HUES64 (cell line): ENCODE measurements around the gene OLFML1. TPM values are rescaled to one million over a fixed set of nuclear protein-coding genes. Genes with fewer than 3 reads are reported as not detected.

Experiments
- H3K27ac ChIP-seq: 2 replicates; pipeline ENCODE4 v1.7.0; 2013; ENCODE audit warnings: low read depth, low read length, inconsistent platforms
- H3K27me3 ChIP-seq: 2 replicates; pipeline ENCODE4 v1.6.1; 2013; ENCODE audit warnings: mild to moderate bottlenecking, low read length; ENCODE audit not compliant: insufficient read depth
- H3K36me3 ChIP-seq: 2 replicates; pipeline ENCODE4 v1.6.1; 2013; ENCODE audit warnings: mild to moderate bottlenecking, low read length; ENCODE audit not compliant: insufficient read depth
- H3K4me1 ChIP-seq: 2 replicates; pipeline ENCODE4 v1.6.1; 2013; ENCODE audit warnings: mild to moderate bottlenecking, low read length, moderate library complexity; ENCODE audit not compliant: insufficient read depth
- H3K4me3 ChIP-seq: 2 replicates; pipeline ENCODE4 v1.5.1; 2013; ENCODE audit warnings: mild to moderate bottlenecking, low read length, moderate library complexity
- H3K9ac ChIP-seq: 2 replicates; pipeline ENCODE4 v1.6.1; 2013; ENCODE audit warnings: mild to moderate bottlenecking, low read depth, low read length
- H3K9me3 ChIP-seq: 2 replicates; pipeline ENCODE4 v1.6.1; 2013; ENCODE audit warnings: low read depth, low read length; ENCODE audit not compliant: insufficient read depth
- WGBS: fragments of 150-250, 120-280 bp; methylation state at CpG from one replicate; pipeline ENCODE4 v1.1.7; 2013; ENCODE audit warnings: missing lambda C conversion rate; 5-methylcytosine and 5-hydroxymethylcytosine counted together
- polyA plus RNA-seq, 2 experiments: library from polyadenylated mRNA; stranded (reverse); fragments of 50-300 nt; gene quantifications; one replicate each; pipeline ENCODE4 v1.2.3, GENCODE V29; 2013

OLFML1 gene
- 0.20 TPM for polyA plus RNA-seq (2013, experiment 1 of 2)
- polyA plus RNA-seq (2013, experiment 2 of 2): 0.13 TPM

- Histone ChIP-seq H3K9me3 (no peaks in the 10 kb centered on the region), H3K4me3 (no peak within 1 kb of the TSS), H3K4me1 (peaks cover 11% of the 10 kb centered on the region), H3K27ac (no peak within 1 kb of the TSS), H3K36me3 (no peaks in the 10 kb centered on the region), H3K27me3 (no peaks in the 10 kb centered on the region), H3K9ac (no peak within 1 kb of the TSS)
- WGBS: 93% methylated on average over 14 of the region's 15 CpGs
These were observed at the start of gene OLFML1 for GRCh38 chr11:7485186-7486097. OLFML1 (plus strand) TSS chr11:7485506; CDS start chr11:7485876, 370 bp downstream.

GRCh38 chr11:7436146-7436545 is 49.2 kb upstream of the OLFML1 start:
- H3K36me3 ChIP-seq: no peaks in the 10 kb centered on the region
- H3K4me3 ChIP-seq: no peak overlapping the region
- no peak overlapping the region for H3K9ac ChIP-seq
- no peaks in the 10 kb centered on the region for H3K9me3 ChIP-seq
- H3K27me3 ChIP-seq: no peaks in the 10 kb centered on the region
- 0 out of 2 replicates have a peak, but pooled peaks cover 11% of the 10 kb centered on the region for H3K4me1 ChIP-seq
- no peak overlapping the region for H3K27ac ChIP-seq
- WGBS: 21% methylated on average over 1 of the region's 1 CpG

- Histone ChIP-seq H3K36me3 (no peaks in the 10 kb centered on the region), H3K9ac (no peak overlapping the region), H3K27ac (no peak overlapping the region), H3K4me3 (no peak overlapping the region), H3K9me3 (no peaks in the 10 kb centered on the region), H3K4me1 (0 out of 2 replicates have a peak, but pooled peaks cover 11% of the 10 kb centered on the region), H3K27me3 (no peaks in the 10 kb centered on the region)
- WGBS: 77% methylated on average over 5 of the region's 5 CpGs
These were observed 48.6 kb upstream of the OLFML1 start for GRCh38 chr11:7436657-7437056.

GRCh38 chr11:7437696-7438095 is 47.6 kb upstream of the OLFML1 start:
- no peaks in the 10 kb centered on the region for H3K36me3 ChIP-seq
- H3K9me3 ChIP-seq: no peaks in the 10 kb centered on the region
- H3K9ac ChIP-seq: no peak overlapping the region
- no peak overlapping the region for H3K27ac ChIP-seq
- 82% methylated on average over 3 of the region's 3 CpGs for WGBS
- no peak overlapping the region for H3K4me3 ChIP-seq
- H3K27me3 ChIP-seq: no peaks in the 10 kb centered on the region
- H3K4me1 ChIP-seq: 0 out of 2 replicates have a peak, but pooled peaks cover 11% of the 10 kb centered on the region

DNA sequence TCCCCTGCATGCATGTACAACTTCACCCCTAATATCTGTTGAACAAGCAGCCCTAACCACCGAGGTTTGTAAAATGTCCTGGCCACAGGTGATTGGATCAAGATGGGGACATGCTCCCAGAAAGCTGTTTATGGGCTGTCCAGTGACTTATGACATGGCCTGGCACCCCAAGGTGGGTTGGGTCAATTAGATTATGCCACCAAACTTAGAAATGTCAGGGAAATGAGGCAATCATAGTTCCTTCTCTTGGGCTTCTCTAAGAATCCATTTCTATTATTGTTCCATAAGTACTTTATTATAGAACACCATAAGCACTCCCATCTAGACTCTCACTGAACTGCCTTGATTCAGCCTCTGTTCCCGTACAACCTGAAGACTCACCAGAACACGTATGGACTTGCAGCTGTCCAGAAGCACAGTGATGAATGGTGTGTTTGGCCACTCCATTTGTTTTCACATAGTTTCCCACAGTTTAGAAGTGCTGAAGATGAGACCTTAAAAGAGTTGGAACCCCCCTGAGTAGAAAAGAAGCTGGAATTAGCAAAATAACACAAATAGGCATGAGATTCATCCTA is 45.5 kb upstream of the OLFML1 start:
- H3K36me3 ChIP-seq: no peaks in the 10 kb centered on the region
- 97% methylated on average over 3 of the region's 3 CpGs for WGBS
- H3K27me3 ChIP-seq: no peaks in the 10 kb centered on the region
- no peak overlapping the region for H3K9ac ChIP-seq
- H3K4me3 ChIP-seq: no peak overlapping the region
- H3K9me3 ChIP-seq: no peaks in the 10 kb centered on the region
- peaks cover 11% of the 10 kb centered on the region; the same call in 1 of the 2 replicates for H3K4me1 ChIP-seq
- H3K27ac ChIP-seq: no peak overlapping the region

GRCh38 chr11:7442588-7443215 is 42.6 kb upstream of the OLFML1 start:
- Histone ChIP-seq H3K36me3 (no peaks in the 10 kb centered on the region), H3K9me3 (no peaks in the 10 kb centered on the region), H3K4me1 (peaks cover 3% of the 10 kb centered on the region; the same call in 1 of the 2 replicates), H3K4me3 (no peak overlapping the region), H3K9ac (no peak overlapping the region), H3K27ac (no peak overlapping the region), H3K27me3 (no peaks in the 10 kb centered on the region)
- 34% methylated on average over 6 of the region's 6 CpGs for WGBS

- H3K4me1 ChIP-seq: peaks cover 3% of the 10 kb centered on the region; the same call in 1 of the 2 replicates
- no peaks in the 10 kb centered on the region for H3K9me3 ChIP-seq
- H3K27me3 ChIP-seq: no peaks in the 10 kb centered on the region
- H3K36me3 ChIP-seq: no peaks in the 10 kb centered on the region
- H3K9ac ChIP-seq: no peak overlapping the region
- no peak overlapping the region for H3K27ac ChIP-seq
- whole genome bisulfite sequencing: 70% methylated on average over 6 of the region's 6 CpGs
- no peak overlapping the region for H3K4me3 ChIP-seq
These were observed 41.0 kb upstream of the OLFML1 start for GRCh38 chr11:7444091-7444981.

- Histone ChIP-seq H3K27ac (no peak overlapping the region), H3K9me3 (no peaks in the 10 kb centered on the region), H3K9ac (no peak overlapping the region), H3K4me3 (no peak overlapping the region), H3K27me3 (no peaks in the 10 kb centered on the region), H3K36me3 (no peaks in the 10 kb centered on the region), H3K4me1 (peaks cover 3% of the 10 kb centered on the region; the same call in 1 of the 2 replicates)
- 91% methylated on average over 5 of the region's 5 CpGs for WGBS
These were observed 39.7 kb upstream of the OLFML1 start for GRCh38 chr11:7445564-7445963.

GRCh38 chr11:7448201-7448600 is 37.1 kb upstream of the OLFML1 start:
- Histone ChIP-seq H3K36me3 (no peaks in the 10 kb centered on the region), H3K9ac (no peak overlapping the region), H3K4me1 (peaks cover 8% of the 10 kb centered on the region; the same call in 1 of the 2 replicates), H3K9me3 (no peaks in the 10 kb centered on the region), H3K27me3 (no peaks in the 10 kb centered on the region), H3K4me3 (no peak overlapping the region), H3K27ac (no peak overlapping the region)
- WGBS: 92% methylated on average over 12 of the region's 12 CpGs

- Histone ChIP-seq H3K4me3 (no peak overlapping the region), H3K27me3 (no peaks in the 10 kb centered on the region), H3K9ac (no peak overlapping the region), H3K9me3 (no peaks in the 10 kb centered on the region), H3K27ac (no peak overlapping the region), H3K4me1 (peaks cover 8% of the 10 kb centered on the region; the same call in 1 of the 2 replicates), H3K36me3 (no peaks in the 10 kb centered on the region)
- WGBS: 90% methylated on average over 3 of the region's 3 CpGs
These were observed 36.0 kb upstream of the OLFML1 start for GRCh38 chr11:7449211-7449840.
